GM12878 (cell line): ENCODE results near the gene NDC1. TPM values are rescaled to one million over a fixed set of nuclear protein-coding genes. Genes with fewer than 3 reads are reported as not detected.

ENCODE experiments used
- CBX5 ChIP-seq: sonication (generic); IDR thresholded peaks from 2 replicates; pipeline ENCODE4 v1.6.1; 2016; ENCODE audit warnings: low read depth, moderate library complexity, mild to moderate bottlenecking, inconsistent platforms
- CREB1 ChIP-seq: IDR thresholded peaks from 2 replicates; pipeline ENCODE4 v1.6.1; 2012; ENCODE audit warnings: low read depth, mild to moderate bottlenecking, inconsistent platforms
- EGR1 ChIP-seq, 2 experiments: IDR thresholded peaks; 1 replicate in 1 of 2; 2 replicates in 1 of 2; pipeline ENCODE4 v1.6.1; 2011 to 2012; ENCODE audit warnings: low read depth in 2 of 2, low read length in 2 of 2, borderline replicate concordance in 1 of 2, mild to moderate bottlenecking in 1 of 2, moderate library complexity in 1 of 2
- NKRF ChIP-seq: fragments of 450-650 bp; conservative IDR thresholded peaks from 2 replicates; pipeline ENCODE4 v1.6.1; 2017; ENCODE audit warnings: mild to moderate bottlenecking, moderate library complexity
- PBX3 ChIP-seq: IDR thresholded peaks from 2 replicates; pipeline ENCODE4 v1.6.1; 2011; ENCODE audit warnings: mild to moderate bottlenecking, low read depth, low read length, moderate library complexity; ENCODE audit not compliant: insufficient replicate concordance
- RCOR1 ChIP-seq: conservative IDR thresholded peaks from 2 replicates; pipeline ENCODE4 v1.6.1; 2012; ENCODE audit warnings: low read depth, low read length, improper control_type of control experiment
- STAT1 ChIP-seq: fragments of 450-650 bp; conservative IDR thresholded peaks from 2 replicates; pipeline ENCODE4 v1.6.1; 2014; ENCODE audit warnings: antibody characterized with exemption, mild to moderate bottlenecking
- polyA plus RNA-seq, 11 experiments: library from polyadenylated mRNA; depleted of rRNA in 4 of 11; unstranded in 6 of 11; stranded (reverse) in 5 of 11; fragments of >200 nt; fragmentation: Nextera tagmentation in 4 of 11; fragmentation: Illumina TruSeq in 1 of 11; extraction: Ambion mirVana in 4 of 11; extraction: Trizol in 1 of 11; gene quantifications; 1 replicate in 1 of 11; 2 replicates in 10 of 11; pipeline versions ENCODE4 v1.2.1 to v1.2.3, GENCODE V29; 2011 to 2016; ENCODE audit warnings: inconsistent platforms in 2 of 11, missing spikeins in 2 of 11, low read depth in 1 of 11
- total RNA-seq, 4 experiments: library from RNA; depleted of rRNA in 3 of 4; stranded (reverse); fragments of >200 nt in 3 of 4; fragmentation: Illumina TruSeq in 1 of 4; extraction: Trizol in 1 of 4; gene quantifications; 2 replicates each; pipeline versions ENCODE4 v1.2.1 to v1.2.3, GENCODE V29; 2013 to 2021
- TF ChIP-seq, protein P1 (sequence below): fragments of 150-350 bp; IDR thresholded peaks from 2 replicates; pipeline ENCODE4 v1.6.1; 2016; ENCODE audit warnings: low read depth, low read length

The NDC1 gene
- total and polyA plus RNA-seq, 10 of the 15 experiments (the other 5 are each of a cell fraction or from before 2014, with no cell fraction given), result 20.2 to 77.6 (median 47.1) TPM

- no peak for TF ChIP-seq NKRF
- TF ChIP-seq RCOR1, result no peak
- TF ChIP-seq EGR1 (IDR thresholded peaks at IDR 0.05; ENCODE audit: borderline replicate concordance in 1 of 2, low read depth in 2 of 2, low read length in 2 of 2), result no peak
- no peak for TF ChIP-seq CREB1
- TF ChIP-seq PBX3, result no peak
- no peak for TF ChIP-seq CBX5
- TF ChIP-seq STAT1, result no peak
- TF ChIP-seq, protein P1, sequence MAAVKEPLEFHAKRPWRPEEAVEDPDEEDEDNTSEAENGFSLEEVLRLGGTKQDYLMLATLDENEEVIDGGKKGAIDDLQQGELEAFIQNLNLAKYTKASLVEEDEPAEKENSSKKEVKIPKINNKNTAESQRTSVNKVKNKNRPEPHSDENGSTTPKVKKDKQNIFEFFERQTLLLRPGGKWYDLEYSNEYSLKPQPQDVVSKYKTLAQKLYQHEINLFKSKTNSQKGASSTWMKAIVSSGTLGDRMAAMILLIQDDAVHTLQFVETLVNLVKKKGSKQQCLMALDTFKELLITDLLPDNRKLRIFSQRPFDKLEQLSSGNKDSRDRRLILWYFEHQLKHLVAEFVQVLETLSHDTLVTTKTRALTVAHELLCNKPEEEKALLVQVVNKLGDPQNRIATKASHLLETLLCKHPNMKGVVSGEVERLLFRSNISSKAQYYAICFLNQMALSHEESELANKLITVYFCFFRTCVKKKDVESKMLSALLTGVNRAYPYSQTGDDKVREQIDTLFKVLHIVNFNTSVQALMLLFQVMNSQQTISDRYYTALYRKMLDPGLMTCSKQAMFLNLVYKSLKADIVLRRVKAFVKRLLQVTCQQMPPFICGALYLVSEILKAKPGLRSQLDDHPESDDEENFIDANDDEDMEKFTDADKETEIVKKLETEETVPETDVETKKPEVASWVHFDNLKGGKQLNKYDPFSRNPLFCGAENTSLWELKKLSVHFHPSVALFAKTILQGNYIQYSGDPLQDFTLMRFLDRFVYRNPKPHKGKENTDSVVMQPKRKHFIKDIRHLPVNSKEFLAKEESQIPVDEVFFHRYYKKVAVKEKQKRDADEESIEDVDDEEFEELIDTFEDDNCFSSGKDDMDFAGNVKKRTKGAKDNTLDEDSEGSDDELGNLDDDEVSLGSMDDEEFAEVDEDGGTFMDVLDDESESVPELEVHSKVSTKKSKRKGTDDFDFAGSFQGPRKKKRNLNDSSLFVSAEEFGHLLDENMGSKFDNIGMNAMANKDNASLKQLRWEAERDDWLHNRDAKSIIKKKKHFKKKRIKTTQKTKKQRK, result no peak
- TF ChIP-seq, all 136 proteins: peak for 0
Measured at GRCh38 chr1:53871221-53871620, 33.1 kb upstream of the NDC1 start (continued).
